ENCODE results near the gene TP53. TPM values are rescaled to one million over a fixed set of nuclear protein-coding genes. Genes with fewer than 3 reads are reported as not detected.

Gene TP53
- polyA plus RNA-seq, 1 of the 3 experiments (the other 2 are of a cell fraction) = 62.6 TPM

DNA sequence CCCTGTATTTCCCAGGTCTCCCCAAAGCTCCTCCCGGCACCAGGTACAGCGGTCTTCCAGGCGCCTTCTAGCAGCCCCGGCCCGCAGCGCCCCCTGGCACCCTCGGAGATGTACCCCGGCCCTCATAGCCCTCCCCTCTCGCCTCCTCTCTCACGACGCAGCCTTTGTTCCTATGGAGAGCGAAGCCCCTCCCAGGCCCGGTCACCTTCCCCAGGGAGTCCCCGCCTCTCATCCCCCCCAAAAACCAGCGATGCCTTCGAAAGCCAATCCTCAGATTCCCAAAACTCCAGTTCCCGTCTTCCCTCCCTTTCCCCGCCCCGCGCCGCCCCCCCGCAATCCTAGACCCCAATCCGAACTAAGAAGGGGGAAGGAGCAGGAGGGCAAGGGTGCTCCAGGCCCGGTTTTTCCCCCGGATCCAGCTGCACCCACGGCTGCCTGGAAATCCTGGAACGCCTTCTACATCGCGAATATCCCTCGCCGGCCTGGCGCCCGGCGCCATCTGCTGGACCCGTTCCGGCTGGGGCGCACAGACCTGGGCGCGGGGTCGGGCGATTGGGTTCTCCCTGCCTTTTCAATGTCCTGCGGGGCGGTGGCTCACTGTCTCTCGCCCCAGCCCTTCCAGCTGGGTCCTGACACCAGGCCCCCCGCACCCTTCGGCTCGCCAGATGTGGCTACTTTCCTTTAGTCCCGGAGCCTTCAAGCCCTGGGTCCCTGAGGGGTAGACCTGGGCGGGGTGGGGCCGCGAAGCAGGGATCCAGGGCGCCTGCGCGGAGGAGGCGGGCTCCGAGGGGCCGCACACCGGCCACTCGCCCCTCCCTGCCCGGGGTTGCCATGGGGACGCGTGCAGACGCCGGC, 29.8 kb upstream of the TP53 start, which contains the start of gene DNAH2:
Gene DNAH2, plus strand, starts transcription at position 844 of the 855 bp plus-strand sequence. CDS start 1,991 bp downstream, outside the sequence.
- peak; percentile 97 for DNase-seq
- Histone ChIP-seq H3K9ac (peak within 1 kb of the TSS; percentile 72), H3K4me1 (ENCODE audit: control insufficient read depth in 1 of 2, insufficient read depth in 2 of 2, low read depth in 1 of 2, low read length in 1 of 2) (peaks cover 3 to 22% of the 10 kb centered on the region in 2 experiments; a peak in 1 of 4 replicates), H4K20me1 (ENCODE audit: insufficient read depth) (no peaks in the 10 kb centered on the region), H3K27ac (ENCODE audit: low read depth in 2 of 2, low read length in 1 of 2) (peak within 1 kb of the TSS; percentile 61 to 90; a peak in 3 of 4 replicates), H3K79me2 (ENCODE audit: insufficient read depth) (no peaks in the 10 kb centered on the region), H3K9me3 (no peaks in the 10 kb centered on the region), H3K36me3 (replicated peaks in 1 of 2; ENCODE audit: control insufficient read depth in 1 of 2, insufficient read depth in 2 of 2, low read length in 1 of 2) (no peaks in the 10 kb centered on the region), H3F3A (replicated peaks; ENCODE audit: insufficient read depth) (peaks cover 10% of the 10 kb centered on the region), H3K9me2 (no peaks in the 10 kb centered on the region), H3K4me3 (ENCODE audit: low read depth in 2 of 2, low read length in 1 of 2) (peak within 1 kb of the TSS; percentile 72 to 92), H3K27me3 (ENCODE audit: insufficient read depth) (no peaks in the 10 kb centered on the region), H3K4me2 (peak within 1 kb of the TSS; percentile 94), H2AFZ (ENCODE audit: low read depth) (peak within 1 kb of the TSS; percentile 82)
- ChIA-PET POLR2A (interaction anchor here (1.1 to 2.8 kb wide), 4 partner anchors 12 to 120 kb away, joined by 3 to 38 read pairs (median 6); partner anchors contain the start of gene EFNB3), CTCF (interaction anchor here (0.6 to 8.2 kb wide), 23 partner anchors 9 to 357 kb away, joined by 3 to 85 read pairs (median 5); partner anchors contain the start of genes EFNB3, KDM6B, SAT2 and TP53)
- 2% methylated on average over 40 of the region's 64 CpGs for WGBS (ENCODE audit: low lambda C conversion rate)
- TF ChIP-seq EZH2phosphoT487 (IDR thresholded peaks at IDR 0.05; ENCODE audit: borderline replicate concordance, low read depth) = no peak
- TF ChIP-seq JUND (IDR thresholded peaks at IDR 0.05) = peak; percentile 98
- peak; percentile 66 for TF ChIP-seq RFX5 (IDR thresholded peaks at IDR 0.05; ENCODE audit: low read length)
- 0 out of 2 replicates have a peak, but pooled peaks have one; percentile 29 for TF ChIP-seq FOXJ3 (CRISPR knock-in tag; IDR thresholded peaks at IDR 0.05)
- TF ChIP-seq FOXM1 (IDR thresholded peaks at IDR 0.05; ENCODE audit: low read depth) = 0 out of 2 replicates have a peak, but pooled peaks have one; percentile 27
- peak; percentile 7 to 42; a peak in 1 of 4 replicates for TF ChIP-seq EP300 (IDR thresholded peaks at IDR 0.05; ENCODE audit: borderline replicate concordance in 1 of 2, low read depth in 1 of 2, low read length in 1 of 2)
- TF ChIP-seq, protein P1, sequence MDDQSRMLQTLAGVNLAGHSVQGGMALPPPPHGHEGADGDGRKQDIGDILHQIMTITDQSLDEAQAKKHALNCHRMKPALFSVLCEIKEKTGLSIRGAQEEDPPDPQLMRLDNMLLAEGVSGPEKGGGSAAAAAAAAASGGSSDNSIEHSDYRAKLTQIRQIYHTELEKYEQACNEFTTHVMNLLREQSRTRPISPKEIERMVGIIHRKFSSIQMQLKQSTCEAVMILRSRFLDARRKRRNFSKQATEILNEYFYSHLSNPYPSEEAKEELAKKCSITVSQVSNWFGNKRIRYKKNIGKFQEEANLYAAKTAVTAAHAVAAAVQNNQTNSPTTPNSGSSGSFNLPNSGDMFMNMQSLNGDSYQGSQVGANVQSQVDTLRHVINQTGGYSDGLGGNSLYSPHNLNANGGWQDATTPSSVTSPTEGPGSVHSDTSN (IDR thresholded peaks at IDR 0.05) = no peak
- TF ChIP-seq SIN3A (IDR thresholded peaks at IDR 0.05; ENCODE audit: borderline replicate concordance, low read depth, low read length) = no peak
- TF ChIP-seq, protein P2, sequence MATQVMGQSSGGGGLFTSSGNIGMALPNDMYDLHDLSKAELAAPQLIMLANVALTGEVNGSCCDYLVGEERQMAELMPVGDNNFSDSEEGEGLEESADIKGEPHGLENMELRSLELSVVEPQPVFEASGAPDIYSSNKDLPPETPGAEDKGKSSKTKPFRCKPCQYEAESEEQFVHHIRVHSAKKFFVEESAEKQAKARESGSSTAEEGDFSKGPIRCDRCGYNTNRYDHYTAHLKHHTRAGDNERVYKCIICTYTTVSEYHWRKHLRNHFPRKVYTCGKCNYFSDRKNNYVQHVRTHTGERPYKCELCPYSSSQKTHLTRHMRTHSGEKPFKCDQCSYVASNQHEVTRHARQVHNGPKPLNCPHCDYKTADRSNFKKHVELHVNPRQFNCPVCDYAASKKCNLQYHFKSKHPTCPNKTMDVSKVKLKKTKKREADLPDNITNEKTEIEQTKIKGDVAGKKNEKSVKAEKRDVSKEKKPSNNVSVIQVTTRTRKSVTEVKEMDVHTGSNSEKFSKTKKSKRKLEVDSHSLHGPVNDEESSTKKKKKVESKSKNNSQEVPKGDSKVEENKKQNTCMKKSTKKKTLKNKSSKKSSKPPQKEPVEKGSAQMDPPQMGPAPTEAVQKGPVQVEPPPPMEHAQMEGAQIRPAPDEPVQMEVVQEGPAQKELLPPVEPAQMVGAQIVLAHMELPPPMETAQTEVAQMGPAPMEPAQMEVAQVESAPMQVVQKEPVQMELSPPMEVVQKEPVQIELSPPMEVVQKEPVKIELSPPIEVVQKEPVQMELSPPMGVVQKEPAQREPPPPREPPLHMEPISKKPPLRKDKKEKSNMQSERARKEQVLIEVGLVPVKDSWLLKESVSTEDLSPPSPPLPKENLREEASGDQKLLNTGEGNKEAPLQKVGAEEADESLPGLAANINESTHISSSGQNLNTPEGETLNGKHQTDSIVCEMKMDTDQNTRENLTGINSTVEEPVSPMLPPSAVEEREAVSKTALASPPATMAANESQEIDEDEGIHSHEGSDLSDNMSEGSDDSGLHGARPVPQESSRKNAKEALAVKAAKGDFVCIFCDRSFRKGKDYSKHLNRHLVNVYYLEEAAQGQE (IDR thresholded peaks at IDR 0.05; ENCODE audit: low read depth, low read length) = no peak
- TF ChIP-seq, protein P3, sequence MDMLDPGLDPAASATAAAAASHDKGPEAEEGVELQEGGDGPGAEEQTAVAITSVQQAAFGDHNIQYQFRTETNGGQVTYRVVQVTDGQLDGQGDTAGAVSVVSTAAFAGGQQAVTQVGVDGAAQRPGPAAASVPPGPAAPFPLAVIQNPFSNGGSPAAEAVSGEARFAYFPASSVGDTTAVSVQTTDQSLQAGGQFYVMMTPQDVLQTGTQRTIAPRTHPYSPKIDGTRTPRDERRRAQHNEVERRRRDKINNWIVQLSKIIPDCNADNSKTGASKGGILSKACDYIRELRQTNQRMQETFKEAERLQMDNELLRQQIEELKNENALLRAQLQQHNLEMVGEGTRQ (IDR thresholded peaks at IDR 0.05; ENCODE audit: borderline replicate concordance, low read depth, low read length) = no peak
- peak; percentile 50; the same call in 1 of the 2 replicates for TF ChIP-seq TCF12 (IDR thresholded peaks at IDR 0.05)
- TF ChIP-seq, protein P4, sequence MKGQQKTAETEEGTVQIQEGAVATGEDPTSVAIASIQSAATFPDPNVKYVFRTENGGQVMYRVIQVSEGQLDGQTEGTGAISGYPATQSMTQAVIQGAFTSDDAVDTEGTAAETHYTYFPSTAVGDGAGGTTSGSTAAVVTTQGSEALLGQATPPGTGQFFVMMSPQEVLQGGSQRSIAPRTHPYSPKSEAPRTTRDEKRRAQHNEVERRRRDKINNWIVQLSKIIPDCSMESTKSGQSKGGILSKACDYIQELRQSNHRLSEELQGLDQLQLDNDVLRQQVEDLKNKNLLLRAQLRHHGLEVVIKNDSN (IDR thresholded peaks at IDR 0.05; ENCODE audit: borderline replicate concordance, low read depth) = no peak
- 0 out of 2 replicates have a peak, but pooled peaks have one; percentile 36 for TF ChIP-seq TEAD4 (IDR thresholded peaks at IDR 0.05; ENCODE audit: borderline replicate concordance, insufficient read depth)
- TF ChIP-seq, protein P5, sequence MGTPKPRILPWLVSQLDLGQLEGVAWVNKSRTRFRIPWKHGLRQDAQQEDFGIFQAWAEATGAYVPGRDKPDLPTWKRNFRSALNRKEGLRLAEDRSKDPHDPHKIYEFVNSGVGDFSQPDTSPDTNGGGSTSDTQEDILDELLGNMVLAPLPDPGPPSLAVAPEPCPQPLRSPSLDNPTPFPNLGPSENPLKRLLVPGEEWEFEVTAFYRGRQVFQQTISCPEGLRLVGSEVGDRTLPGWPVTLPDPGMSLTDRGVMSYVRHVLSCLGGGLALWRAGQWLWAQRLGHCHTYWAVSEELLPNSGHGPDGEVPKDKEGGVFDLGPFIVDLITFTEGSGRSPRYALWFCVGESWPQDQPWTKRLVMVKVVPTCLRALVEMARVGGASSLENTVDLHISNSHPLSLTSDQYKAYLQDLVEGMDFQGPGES (IDR thresholded peaks at IDR 0.05; ENCODE audit: low read depth, low read length) = no peak
- TF ChIP-seq POLR2AphosphoS5 (IDR thresholded peaks at IDR 0.05; ENCODE audit: low read depth, low read length) = peak; percentile 64; the same call in 1 of the 2 replicates
- peak; percentile 65 for TF ChIP-seq CHD2 (IDR thresholded peaks at IDR 0.05; ENCODE audit: low read length, partially characterized antibody)
- no peak for TF ChIP-seq FOSL2 (IDR thresholded peaks at IDR 0.05; ENCODE audit: borderline replicate concordance, low read depth)
- TF ChIP-seq, protein P6, sequence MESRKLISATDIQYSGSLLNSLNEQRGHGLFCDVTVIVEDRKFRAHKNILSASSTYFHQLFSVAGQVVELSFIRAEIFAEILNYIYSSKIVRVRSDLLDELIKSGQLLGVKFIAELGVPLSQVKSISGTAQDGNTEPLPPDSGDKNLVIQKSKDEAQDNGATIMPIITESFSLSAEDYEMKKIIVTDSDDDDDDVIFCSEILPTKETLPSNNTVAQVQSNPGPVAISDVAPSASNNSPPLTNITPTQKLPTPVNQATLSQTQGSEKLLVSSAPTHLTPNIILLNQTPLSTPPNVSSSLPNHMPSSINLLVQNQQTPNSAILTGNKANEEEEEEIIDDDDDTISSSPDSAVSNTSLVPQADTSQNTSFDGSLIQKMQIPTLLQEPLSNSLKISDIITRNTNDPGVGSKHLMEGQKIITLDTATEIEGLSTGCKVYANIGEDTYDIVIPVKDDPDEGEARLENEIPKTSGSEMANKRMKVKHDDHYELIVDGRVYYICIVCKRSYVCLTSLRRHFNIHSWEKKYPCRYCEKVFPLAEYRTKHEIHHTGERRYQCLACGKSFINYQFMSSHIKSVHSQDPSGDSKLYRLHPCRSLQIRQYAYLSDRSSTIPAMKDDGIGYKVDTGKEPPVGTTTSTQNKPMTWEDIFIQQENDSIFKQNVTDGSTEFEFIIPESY (IDR thresholded peaks at IDR 0.05; ENCODE audit: borderline replicate concordance, low read depth) = no peak
- no peak for TF ChIP-seq RXRA (IDR thresholded peaks at IDR 0.05; ENCODE audit: borderline replicate concordance, low read depth)

All from SK-N-SH (cell line).